ENCODE data around the gene GPR65. TPM values are rescaled to one million over a fixed set of nuclear protein-coding genes. Genes with fewer than 3 reads are reported as not detected.

GPR65 gene
- polyA plus RNA-seq, 1 of the 3 experiments (the other 2 are of a cell fraction) = under 0.01 TPM

DNA sequence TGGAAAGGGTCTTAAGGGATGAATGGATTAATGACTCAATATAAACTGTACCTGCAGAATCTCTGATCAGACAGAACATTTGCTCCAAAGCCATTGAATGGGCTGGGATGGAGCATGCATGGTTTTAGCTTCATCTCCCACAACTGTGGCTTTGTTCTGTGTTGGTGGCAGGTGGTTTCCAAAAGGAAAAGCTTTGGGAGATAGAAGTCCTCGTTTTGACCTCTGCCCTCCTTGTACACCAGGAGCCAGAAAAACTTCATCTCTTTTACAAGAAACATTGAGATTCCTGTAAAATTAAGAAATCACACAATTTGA is 39.5 kb downstream of the GPR65 start:
- no peak overlapping the region for H3K9ac ChIP-seq
- 0% methylated on average over 1 of the region's 1 CpG for WGBS (ENCODE audit: low lambda C conversion rate)
- POLR2A ChIA-PET = no interaction called here
- no peaks in the 10 kb centered on the region for H3K4me1 ChIP-seq (ENCODE audit: control insufficient read depth in 1 of 2, insufficient read depth in 2 of 2, low read depth in 1 of 2, low read length in 1 of 2)
- H3K27me3 ChIP-seq (ENCODE audit: insufficient read depth) = no peaks in the 10 kb centered on the region
- no peaks in the 10 kb centered on the region for H3F3A ChIP-seq (replicated peaks; ENCODE audit: insufficient read depth)
- CTCF ChIA-PET = no interaction called here
- no peaks in the 10 kb centered on the region for H3K79me2 ChIP-seq (ENCODE audit: insufficient read depth)
- H3K36me3 ChIP-seq (replicated peaks in 1 of 2; ENCODE audit: control insufficient read depth in 1 of 2, insufficient read depth in 2 of 2, low read length in 1 of 2) = no peaks in the 10 kb centered on the region
- H2AFZ ChIP-seq (ENCODE audit: low read depth) = no peak overlapping the region
- H4K20me1 ChIP-seq (ENCODE audit: insufficient read depth) = no peaks in the 10 kb centered on the region
- H3K4me3 ChIP-seq (ENCODE audit: low read depth in 2 of 2, low read length in 1 of 2) = no peak overlapping the region
- H3K9me3 ChIP-seq = no peaks in the 10 kb centered on the region
- DNase-seq = no peak
- TF ChIP-seq, protein P1, sequence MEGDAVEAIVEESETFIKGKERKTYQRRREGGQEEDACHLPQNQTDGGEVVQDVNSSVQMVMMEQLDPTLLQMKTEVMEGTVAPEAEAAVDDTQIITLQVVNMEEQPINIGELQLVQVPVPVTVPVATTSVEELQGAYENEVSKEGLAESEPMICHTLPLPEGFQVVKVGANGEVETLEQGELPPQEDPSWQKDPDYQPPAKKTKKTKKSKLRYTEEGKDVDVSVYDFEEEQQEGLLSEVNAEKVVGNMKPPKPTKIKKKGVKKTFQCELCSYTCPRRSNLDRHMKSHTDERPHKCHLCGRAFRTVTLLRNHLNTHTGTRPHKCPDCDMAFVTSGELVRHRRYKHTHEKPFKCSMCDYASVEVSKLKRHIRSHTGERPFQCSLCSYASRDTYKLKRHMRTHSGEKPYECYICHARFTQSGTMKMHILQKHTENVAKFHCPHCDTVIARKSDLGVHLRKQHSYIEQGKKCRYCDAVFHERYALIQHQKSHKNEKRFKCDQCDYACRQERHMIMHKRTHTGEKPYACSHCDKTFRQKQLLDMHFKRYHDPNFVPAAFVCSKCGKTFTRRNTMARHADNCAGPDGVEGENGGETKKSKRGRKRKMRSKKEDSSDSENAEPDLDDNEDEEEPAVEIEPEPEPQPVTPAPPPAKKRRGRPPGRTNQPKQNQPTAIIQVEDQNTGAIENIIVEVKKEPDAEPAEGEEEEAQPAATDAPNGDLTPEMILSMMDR (IDR thresholded peaks at IDR 0.05) = no peak
- no peaks in the 10 kb centered on the region for H3K9me2 ChIP-seq
- H3K4me2 ChIP-seq = no peak overlapping the region
- no peak overlapping the region for H3K27ac ChIP-seq (ENCODE audit: low read depth in 2 of 2, low read length in 1 of 2)

- 3% methylated on average over 4 of the region's 4 CpGs for WGBS (ENCODE audit: low lambda C conversion rate)
- Histone ChIP-seq H3K9ac (no peak overlapping the region), H2AFZ (ENCODE audit: low read depth) (no peak overlapping the region), H3K4me1 (ENCODE audit: control insufficient read depth in 1 of 2, insufficient read depth in 2 of 2, low read depth in 1 of 2, low read length in 1 of 2) (no peaks in the 10 kb centered on the region), H3K9me2 (no peaks in the 10 kb centered on the region), H3K79me2 (ENCODE audit: insufficient read depth) (no peaks in the 10 kb centered on the region), H3K4me3 (ENCODE audit: low read depth in 2 of 2, low read length in 1 of 2) (no peak overlapping the region), H3K27me3 (ENCODE audit: insufficient read depth) (no peaks in the 10 kb centered on the region), H3F3A (replicated peaks; ENCODE audit: insufficient read depth) (no peaks in the 10 kb centered on the region), H3K9me3 (no peaks in the 10 kb centered on the region), H3K27ac (ENCODE audit: low read depth in 2 of 2, low read length in 1 of 2) (no peak overlapping the region), H3K4me2 (no peak overlapping the region), H4K20me1 (ENCODE audit: insufficient read depth) (no peaks in the 10 kb centered on the region), H3K36me3 (replicated peaks in 1 of 2; ENCODE audit: control insufficient read depth in 1 of 2, insufficient read depth in 2 of 2, low read length in 1 of 2) (no peaks in the 10 kb centered on the region)
- no peak for DNase-seq
- CTCF ChIA-PET = no interaction called here
- POLR2A ChIA-PET = no interaction called here
- TF ChIP-seq TCF12 (IDR thresholded peaks at IDR 0.05) (no peak), GATA2 (CRISPR knock-in tag; IDR thresholded peaks at IDR 0.05) (no peak), SIN3A (IDR thresholded peaks at IDR 0.05; ENCODE audit: borderline replicate concordance, low read depth, low read length) (no peak), PBX3 (IDR thresholded peaks at IDR 0.05) (no peak), EZH2phosphoT487 (IDR thresholded peaks at IDR 0.05; ENCODE audit: borderline replicate concordance, low read depth) (no peak), YY1 (IDR thresholded peaks at IDR 0.05; ENCODE audit: low read depth) (no peak), ZBTB33 (IDR thresholded peaks at IDR 0.05; ENCODE audit: borderline replicate concordance, low read depth) (no peak), EP300 (IDR thresholded peaks at IDR 0.05; ENCODE audit: borderline replicate concordance in 1 of 2, low read depth in 1 of 2, low read length in 1 of 2) (no peak), JUND (IDR thresholded peaks at IDR 0.05) (no peak), FOXM1 (IDR thresholded peaks at IDR 0.05; ENCODE audit: low read depth) (no peak), MEF2A (IDR thresholded peaks at IDR 0.05; ENCODE audit: borderline replicate concordance, low read depth) (no peak), RFX5 (IDR thresholded peaks at IDR 0.05; ENCODE audit: low read length) (no peak), RCOR1 (IDR thresholded peaks at IDR 0.05; ENCODE audit: low read length) (no peak), TEAD4 (IDR thresholded peaks at IDR 0.05; ENCODE audit: borderline replicate concordance, insufficient read depth) (no peak), NFIC (IDR thresholded peaks at IDR 0.05; ENCODE audit: borderline replicate concordance) (no peak), FOXJ3 (CRISPR knock-in tag; IDR thresholded peaks at IDR 0.05) (no peak)
- TF ChIP-seq, protein P2, sequence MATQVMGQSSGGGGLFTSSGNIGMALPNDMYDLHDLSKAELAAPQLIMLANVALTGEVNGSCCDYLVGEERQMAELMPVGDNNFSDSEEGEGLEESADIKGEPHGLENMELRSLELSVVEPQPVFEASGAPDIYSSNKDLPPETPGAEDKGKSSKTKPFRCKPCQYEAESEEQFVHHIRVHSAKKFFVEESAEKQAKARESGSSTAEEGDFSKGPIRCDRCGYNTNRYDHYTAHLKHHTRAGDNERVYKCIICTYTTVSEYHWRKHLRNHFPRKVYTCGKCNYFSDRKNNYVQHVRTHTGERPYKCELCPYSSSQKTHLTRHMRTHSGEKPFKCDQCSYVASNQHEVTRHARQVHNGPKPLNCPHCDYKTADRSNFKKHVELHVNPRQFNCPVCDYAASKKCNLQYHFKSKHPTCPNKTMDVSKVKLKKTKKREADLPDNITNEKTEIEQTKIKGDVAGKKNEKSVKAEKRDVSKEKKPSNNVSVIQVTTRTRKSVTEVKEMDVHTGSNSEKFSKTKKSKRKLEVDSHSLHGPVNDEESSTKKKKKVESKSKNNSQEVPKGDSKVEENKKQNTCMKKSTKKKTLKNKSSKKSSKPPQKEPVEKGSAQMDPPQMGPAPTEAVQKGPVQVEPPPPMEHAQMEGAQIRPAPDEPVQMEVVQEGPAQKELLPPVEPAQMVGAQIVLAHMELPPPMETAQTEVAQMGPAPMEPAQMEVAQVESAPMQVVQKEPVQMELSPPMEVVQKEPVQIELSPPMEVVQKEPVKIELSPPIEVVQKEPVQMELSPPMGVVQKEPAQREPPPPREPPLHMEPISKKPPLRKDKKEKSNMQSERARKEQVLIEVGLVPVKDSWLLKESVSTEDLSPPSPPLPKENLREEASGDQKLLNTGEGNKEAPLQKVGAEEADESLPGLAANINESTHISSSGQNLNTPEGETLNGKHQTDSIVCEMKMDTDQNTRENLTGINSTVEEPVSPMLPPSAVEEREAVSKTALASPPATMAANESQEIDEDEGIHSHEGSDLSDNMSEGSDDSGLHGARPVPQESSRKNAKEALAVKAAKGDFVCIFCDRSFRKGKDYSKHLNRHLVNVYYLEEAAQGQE (IDR thresholded peaks at IDR 0.05; ENCODE audit: low read depth, low read length) = no peak
- TF ChIP-seq, protein P3, sequence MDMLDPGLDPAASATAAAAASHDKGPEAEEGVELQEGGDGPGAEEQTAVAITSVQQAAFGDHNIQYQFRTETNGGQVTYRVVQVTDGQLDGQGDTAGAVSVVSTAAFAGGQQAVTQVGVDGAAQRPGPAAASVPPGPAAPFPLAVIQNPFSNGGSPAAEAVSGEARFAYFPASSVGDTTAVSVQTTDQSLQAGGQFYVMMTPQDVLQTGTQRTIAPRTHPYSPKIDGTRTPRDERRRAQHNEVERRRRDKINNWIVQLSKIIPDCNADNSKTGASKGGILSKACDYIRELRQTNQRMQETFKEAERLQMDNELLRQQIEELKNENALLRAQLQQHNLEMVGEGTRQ (IDR thresholded peaks at IDR 0.05; ENCODE audit: borderline replicate concordance, low read depth, low read length) = no peak
Observed at GRCh38 chr14:88044776-88045446, 40.0 kb downstream of the GPR65 start.
